ENCODE results near the gene MZT2B.
"Not testable (repeated sequence)": the region's sequence is repeated elsewhere in the genome, so short reads cannot be mapped to it uniquely, and the experiment has no call there.

MZT2B gene

GRCh38 chr2:130160131-130160530 is 21.9 kb upstream of the MZT2B start:
- in situ Hi-C loops (cut with HindIII; ENCODE audit: low sequenced_read_pairs) = no loop called here
- no peak overlapping the region for H3K4me3 ChIP-seq (ENCODE audit: low read depth, low read length)
- DNase-seq (ENCODE audit: low read depth) = no peak
- TF ChIP-seq CTCF (IDR thresholded peaks at IDR 0.05; ENCODE audit: low read depth, low read length, missing control alignments) = no peak

GRCh38 chr2:130160838-130161705 is 21.0 kb upstream of the MZT2B start:
- in situ Hi-C loops (cut with HindIII; ENCODE audit: low sequenced_read_pairs); DNase-seq (ENCODE audit: low read depth); H3K4me3 ChIP-seq (ENCODE audit: low read depth, low read length): not testable (repeated sequence)

- H3K4me3 ChIP-seq (ENCODE audit: low read depth, low read length); in situ Hi-C loops (cut with HindIII; ENCODE audit: low sequenced_read_pairs): not testable (repeated sequence)
Measured at GRCh38 chr2:130162486-130162885, 19.6 kb upstream of the MZT2B start.

DNA sequence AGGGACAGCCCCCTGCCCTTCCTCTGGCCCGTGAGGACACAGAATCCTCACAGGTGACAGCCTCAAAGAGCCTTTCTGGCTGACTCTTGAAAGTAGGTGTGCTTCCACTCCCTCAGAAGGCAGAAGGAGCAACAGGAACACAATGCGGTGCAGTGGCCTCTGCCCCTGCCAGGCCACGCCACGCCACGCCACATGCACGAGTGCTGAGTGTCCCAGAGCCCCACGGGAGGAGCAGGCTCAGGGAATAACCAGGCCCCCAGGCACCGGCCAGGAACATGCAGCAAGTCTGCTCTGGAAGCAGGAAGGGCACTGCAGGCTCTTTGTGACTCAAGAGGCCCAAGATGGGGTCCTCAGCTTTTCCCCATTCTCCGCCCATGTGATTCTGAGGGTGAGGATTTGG is 19.1 kb upstream of the MZT2B start:
- no peak overlapping the region for H3K4me3 ChIP-seq (ENCODE audit: low read depth, low read length)
- in situ Hi-C loops (cut with HindIII; ENCODE audit: low sequenced_read_pairs) = no loop called here
- TF ChIP-seq CTCF (IDR thresholded peaks at IDR 0.05; ENCODE audit: low read depth, low read length, missing control alignments) = no peak
- DNase-seq (ENCODE audit: low read depth) = no peak

More at GRCh38 chr2:130162486-130162885, 19.6 kb upstream of the MZT2B start:
- not testable (repeated sequence) for DNase-seq (ENCODE audit: low read depth)

- TF ChIP-seq CTCF (IDR thresholded peaks at IDR 0.05; ENCODE audit: low read depth, low read length, missing control alignments) = no peak
Measured at GRCh38 chr2:130165293-130166016, 16.6 kb upstream of the MZT2B start.

GRCh38 chr2:130166611-130167010 is 15.5 kb upstream of the MZT2B start:
- DNase-seq (ENCODE audit: low read depth); in situ Hi-C loops (cut with HindIII; ENCODE audit: low sequenced_read_pairs); H3K4me3 ChIP-seq (ENCODE audit: low read depth, low read length): not testable (repeated sequence)

More at GRCh38 chr2:130165293-130166016, 16.6 kb upstream of the MZT2B start:
- in situ Hi-C loops (cut with HindIII; ENCODE audit: low sequenced_read_pairs) = no loop called here
- no peak overlapping the region for H3K4me3 ChIP-seq (ENCODE audit: low read depth, low read length)
- no peak for DNase-seq (ENCODE audit: low read depth)

GRCh38 chr2:130169163-130169562 is 12.9 kb upstream of the MZT2B start:
- DNase-seq (ENCODE audit: low read depth); H3K4me3 ChIP-seq (ENCODE audit: low read depth, low read length); in situ Hi-C loops (cut with HindIII; ENCODE audit: low sequenced_read_pairs): not testable (repeated sequence)

GRCh38 chr2:130169896-130170295 is 12.2 kb upstream of the MZT2B start:
- TF ChIP-seq CTCF (IDR thresholded peaks at IDR 0.05; ENCODE audit: low read depth, low read length, missing control alignments) = no peak
- DNase-seq (ENCODE audit: low read depth) = no peak
- H3K4me3 ChIP-seq (ENCODE audit: low read depth, low read length) = no peak overlapping the region
- in situ Hi-C loops (cut with HindIII; ENCODE audit: low sequenced_read_pairs) = no loop called here

GRCh38 chr2:130174866-130175265 is 7.2 kb upstream of the MZT2B start:
- DNase-seq (ENCODE audit: low read depth); in situ Hi-C loops (cut with HindIII; ENCODE audit: low sequenced_read_pairs); H3K4me3 ChIP-seq (ENCODE audit: low read depth, low read length): not testable (repeated sequence)

DNA sequence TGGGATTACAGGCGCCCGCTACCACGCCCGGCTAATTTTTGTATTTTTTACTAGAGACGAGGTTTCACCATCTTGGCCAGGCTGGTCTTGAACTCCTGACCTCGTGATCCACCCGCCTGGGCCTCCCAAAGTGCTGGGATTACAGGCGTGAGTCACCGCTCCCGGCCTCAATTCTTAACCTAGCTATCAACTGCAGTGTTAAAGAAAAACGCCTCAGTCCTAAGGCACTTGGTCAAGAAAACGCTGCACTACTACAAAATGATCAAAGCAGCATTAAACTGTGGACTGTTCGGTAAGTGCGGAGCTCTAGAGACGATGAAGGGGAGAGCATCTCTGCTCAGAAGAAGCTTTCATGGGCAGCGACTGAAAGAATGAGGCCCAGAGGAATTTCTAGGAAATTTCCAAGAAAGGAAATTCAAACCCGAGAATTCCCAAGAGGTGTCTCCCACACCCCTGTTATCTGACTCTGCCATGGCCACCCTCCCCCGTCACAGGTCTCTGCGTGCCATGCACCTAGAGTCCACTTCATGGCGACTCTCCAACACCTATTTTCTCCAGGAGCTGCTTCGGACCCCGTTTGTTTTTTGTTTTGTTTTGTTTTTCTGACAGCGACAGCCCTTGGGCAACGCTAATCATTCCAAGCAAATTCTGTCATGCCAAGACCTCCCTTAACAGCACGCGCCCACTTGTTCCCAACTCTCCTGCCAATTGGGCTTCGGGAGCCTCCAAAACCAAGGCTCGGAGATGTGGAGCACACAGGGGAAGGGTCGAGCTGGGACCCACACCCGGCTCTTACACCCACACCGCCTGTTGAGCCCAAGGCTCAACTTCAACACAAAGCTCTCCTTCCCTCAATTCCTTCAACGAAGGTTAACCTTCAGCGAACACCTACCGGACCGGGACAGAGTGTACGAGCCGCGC is 1.4 kb upstream of the MZT2B start:
- peak overlapping the region; percentile 92 for H3K4me3 ChIP-seq (ENCODE audit: low read depth, low read length)
- DNase-seq (ENCODE audit: low read depth); in situ Hi-C loops (cut with HindIII; ENCODE audit: low sequenced_read_pairs): not testable (repeated sequence)
